ENCODE data around the gene AP2A1. TPM values are rescaled to one million over a fixed set of nuclear protein-coding genes. Genes with fewer than 3 reads are reported as not detected.

AP2A1 gene
- total and polyA plus RNA-seq, 9 of the 15 experiments (the other 6 are each of a cell fraction or from before 2014, with no cell fraction given) = 0.55 to 150 (median 31.9) TPM

DNA sequence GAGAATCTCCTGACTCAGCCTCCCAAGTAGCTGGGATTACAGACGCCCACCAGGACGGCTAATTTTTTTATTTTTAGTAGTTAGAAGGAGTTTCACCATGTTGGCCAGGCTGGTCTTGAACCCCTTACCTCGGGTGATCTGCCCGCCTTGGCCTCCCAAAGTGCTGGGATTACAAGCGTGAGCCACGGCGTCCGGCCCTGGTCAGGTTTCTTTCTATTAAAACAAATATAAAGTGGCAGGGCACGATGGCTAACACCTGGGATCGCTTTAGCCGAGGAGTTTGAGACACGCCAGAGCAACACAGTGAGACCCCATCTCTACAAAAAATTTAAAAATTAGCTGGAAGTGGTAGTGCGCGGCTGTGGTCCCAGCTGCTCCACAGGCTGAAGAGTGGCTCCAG is 49.8 kb downstream of the AP2A1 start:
- in situ Hi-C loops (cut with MboI) = no loop called here
- Histone ChIP-seq H3K4me2 (ENCODE audit: insufficient read depth, low read length) (peak overlapping the region; percentile 82; the same call in 1 of the 2 replicates), H3K4me3 (no peak overlapping the region), H3K36me3 (ENCODE audit: control insufficient read depth, insufficient read depth, low read length) (peaks cover 13% of the 10 kb centered on the region; the same call in 1 of the 3 replicates), H2AFZ (ENCODE audit: low read depth, low read length) (peak overlapping the region; percentile 92; the same call in 1 of the 2 replicates), H3K79me2 (ENCODE audit: control insufficient read depth, insufficient read depth, low read length) (peaks cover 33% of the 10 kb centered on the region), H3K27ac (ENCODE audit: extremely low read depth, low read depth, low read length) (0 out of 3 replicates have a peak overlapping the region, but pooled peaks have one; percentile 37), H4K20me1 (replicated peaks; ENCODE audit: control insufficient read depth, insufficient read depth, low read length) (no peaks in the 10 kb centered on the region), H3K27me3 (ENCODE audit: control insufficient read depth in 2 of 2, insufficient read depth in 2 of 2, low read length in 2 of 2) (no peaks in the 10 kb centered on the region), H3K9me3 (replicated peaks; ENCODE audit: control insufficient read depth, insufficient read depth, low read depth, low read length) (no peaks in the 10 kb centered on the region), H3K4me1 (replicated peaks in 1 of 2; ENCODE audit: control insufficient read depth in 2 of 2, insufficient read depth in 2 of 2, low read length in 2 of 2) (peaks cover 17 to 45% of the 10 kb centered on the region in 2 experiments), H3K9ac (ENCODE audit: insufficient read depth in 1 of 2, low read depth in 2 of 2, low read length in 2 of 2) (peak overlapping the region in 1 of 2 experiments; percentile 63; a peak in 3 of 4 replicates), H3K9me1 (ENCODE audit: control insufficient read depth, insufficient read depth, low read length) (no peaks in the 10 kb centered on the region)
- whole genome bisulfite sequencing (ENCODE audit: insufficient coverage, low coverage, missing lambda C conversion rate) = 85% methylated on average over 14 of the region's 14 CpGs
- intact Hi-C loops (cut with micrococcal nuclease) = no loop called here
- no peak for TF ChIP-seq MED1 (CRISPR knock-in tag; IDR thresholded peaks at IDR 0.05; ENCODE audit: borderline replicate concordance)
- ATAC-seq = no peak
- no peak for FAIRE-seq
- BruUV-seq (replicated peaks) = no TSS peak
- DNase-seq (ENCODE audit: extremely low read depth in 1 of 4, low spot score in 3 of 4) = no peak
- ChIA-PET CTCF (ENCODE audit: low intra/inter-chr PET ratio) (no interaction called here), POLR2A (interaction anchor here (0.6 kb wide), 1 partner anchor 1453 kb away, joined by 3 read pairs; no protein-coding TSS in a partner anchor)

GRCh38 chr19:49817964-49818648 is 51.3 kb downstream of the AP2A1 start, which contains the start of gene MED25:
MED25 (plus strand) TSS chr19:49818289; CDS start chr19:49818342, 53 bp downstream.
- Histone ChIP-seq H3K9me3 (replicated peaks; ENCODE audit: control insufficient read depth, insufficient read depth, low read depth, low read length) (no peaks in the 10 kb centered on the region), H3K4me1 (replicated peaks in 1 of 2; ENCODE audit: control insufficient read depth in 2 of 2, insufficient read depth in 2 of 2, low read length in 2 of 2) (peaks cover 17 to 40% of the 10 kb centered on the region in 2 experiments), H3K36me3 (ENCODE audit: control insufficient read depth, insufficient read depth, low read length) (peaks cover 19% of the 10 kb centered on the region; the same call in 2 of the 3 replicates), H2AFZ (ENCODE audit: low read depth, low read length) (peak within 1 kb of the TSS; percentile 92), H3K9ac (ENCODE audit: insufficient read depth in 1 of 2, low read depth in 2 of 2, low read length in 2 of 2) (peak within 1 kb of the TSS; percentile 86 to 95), H3K79me2 (ENCODE audit: control insufficient read depth, insufficient read depth, low read length) (peaks cover 36% of the 10 kb centered on the region), H3K27ac (ENCODE audit: extremely low read depth, low read depth, low read length) (peak within 1 kb of the TSS; percentile 90), H3K27me3 (ENCODE audit: control insufficient read depth in 2 of 2, insufficient read depth in 2 of 2, low read length in 2 of 2) (no peaks in the 10 kb centered on the region), H3K4me3 (peak within 1 kb of the TSS; percentile 86), H4K20me1 (replicated peaks; ENCODE audit: control insufficient read depth, insufficient read depth, low read length) (no peaks in the 10 kb centered on the region), H3K9me1 (ENCODE audit: control insufficient read depth, insufficient read depth, low read length) (no peaks in the 10 kb centered on the region), H3K4me2 (ENCODE audit: insufficient read depth, low read length) (peak within 1 kb of the TSS; percentile 82)
- in situ Hi-C loops (cut with MboI) = no loop called here
- ChIA-PET POLR2A (interaction anchor here (0.5 to 1.1 kb wide), 4 partner anchors 30 to 101 kb away, joined by 3 to 5 read pairs (median 4); no protein-coding TSS in a partner anchor), CTCF (ENCODE audit: low intra/inter-chr PET ratio) (interaction anchor here (0.5 kb wide), 1 partner anchor 9 kb away, joined by 3 read pairs; no protein-coding TSS in a partner anchor)
- FAIRE-seq (peak; percentile 75), ATAC-seq (peak; percentile 91), DNase-seq (ENCODE audit: extremely low read depth in 1 of 4, low spot score in 3 of 4) (peak; percentile 79 to 93 (median 84))
- intact Hi-C loops (cut with micrococcal nuclease) = loop anchor here (2.0 kb wide), 1 partner anchor 27 kb away; no protein-coding TSS in a partner anchor
- no TSS peak for BruUV-seq (replicated peaks)
- WGBS (ENCODE audit: insufficient coverage, low coverage, missing lambda C conversion rate) = under 1% methylated on average over 46 of the region's 57 CpGs
- peak; percentile 40; the same call in 1 of the 2 replicates for TF ChIP-seq ESRRA (IDR thresholded peaks at IDR 0.05; ENCODE audit: borderline replicate concordance, low read depth)
- 0 out of 2 replicates have a peak, but pooled peaks have one; percentile 32 for TF ChIP-seq CGGBP1 (CRISPR knock-in tag; IDR thresholded peaks at IDR 0.05)
- no peak for TF ChIP-seq THRAP3 (IDR thresholded peaks at IDR 0.05; ENCODE audit: borderline replicate concordance)
- no peak for TF ChIP-seq HDAC6 (IDR thresholded peaks at IDR 0.05; ENCODE audit: low read depth, low read length)
- no peak for TF ChIP-seq POLR2AphosphoS2 (IDR thresholded peaks at IDR 0.05; ENCODE audit: low read length)
- no peak for TF ChIP-seq PCBP2 (IDR thresholded peaks at IDR 0.05; ENCODE audit: low read depth, low read length, poor library complexity, severe bottlenecking)
- TF ChIP-seq NFYB (IDR thresholded peaks at IDR 0.05; ENCODE audit: extremely low read depth, insufficient read length) = no peak
- peak; percentile 46; the same call in 1 of the 2 replicates for TF ChIP-seq CREB1 (IDR thresholded peaks at IDR 0.05)
- TF ChIP-seq CREB1 (CRISPR knock-in tag; IDR thresholded peaks at IDR 0.05) = peak; percentile 60; the same call in 1 of the 2 replicates
- TF ChIP-seq EHMT2 (IDR thresholded peaks at IDR 0.05) = no peak
- TF ChIP-seq PREB (CRISPR knock-in tag; IDR thresholded peaks at IDR 0.05) = 0 out of 2 replicates have a peak, but pooled peaks have one; percentile 26
- peak; percentile 51; the same call in 1 of the 2 replicates for TF ChIP-seq POLR2H (tag; IDR thresholded peaks at IDR 0.05; ENCODE audit: low read depth)
